ENCODE data around the gene DCAF11.

DCAF11 gene

DNA sequence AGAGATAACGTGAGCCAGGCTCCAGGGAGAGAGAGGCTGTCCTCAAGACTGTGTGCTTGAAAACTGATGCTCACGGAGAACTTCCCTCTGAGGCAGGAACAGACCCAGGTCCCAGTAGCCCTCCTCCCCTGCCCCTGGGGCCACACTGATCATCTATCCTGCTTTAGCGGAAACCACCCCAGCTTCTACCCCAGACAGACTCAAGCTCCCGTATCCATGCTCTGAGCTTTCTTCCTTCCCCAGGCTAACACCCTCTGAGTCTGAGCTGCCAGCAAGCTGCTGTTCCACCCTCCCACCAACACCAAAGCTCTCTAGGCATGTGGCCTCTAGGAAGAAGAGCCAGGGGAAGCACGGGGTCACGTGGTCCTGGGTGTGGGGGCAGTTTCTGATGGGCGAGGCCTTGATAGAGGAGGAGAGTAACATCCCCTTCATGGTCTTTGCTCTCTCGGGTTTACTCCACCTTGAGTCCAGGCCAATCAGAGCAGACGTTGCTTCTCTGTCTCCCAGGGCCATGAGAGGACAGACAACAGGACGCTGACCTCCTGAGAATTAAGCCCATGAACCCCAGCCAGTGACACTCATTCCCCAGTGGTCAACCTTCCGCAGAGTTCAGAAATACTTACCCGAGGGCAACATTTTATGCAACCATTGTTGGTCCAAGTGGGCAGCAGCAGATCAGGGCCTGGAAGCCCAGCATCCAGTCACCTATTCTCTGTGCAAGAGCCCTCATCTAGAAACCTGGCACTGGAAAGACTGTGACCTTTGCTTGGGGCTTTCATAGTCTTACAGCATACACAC lies 19.1 kb upstream of the DCAF11 start:
- peaks cover 0 to 26% (median 26%) of the 10 kb centered on the region in 3 donors for H3K36me3 ChIP-seq
- TF ChIP-seq, protein P1, sequence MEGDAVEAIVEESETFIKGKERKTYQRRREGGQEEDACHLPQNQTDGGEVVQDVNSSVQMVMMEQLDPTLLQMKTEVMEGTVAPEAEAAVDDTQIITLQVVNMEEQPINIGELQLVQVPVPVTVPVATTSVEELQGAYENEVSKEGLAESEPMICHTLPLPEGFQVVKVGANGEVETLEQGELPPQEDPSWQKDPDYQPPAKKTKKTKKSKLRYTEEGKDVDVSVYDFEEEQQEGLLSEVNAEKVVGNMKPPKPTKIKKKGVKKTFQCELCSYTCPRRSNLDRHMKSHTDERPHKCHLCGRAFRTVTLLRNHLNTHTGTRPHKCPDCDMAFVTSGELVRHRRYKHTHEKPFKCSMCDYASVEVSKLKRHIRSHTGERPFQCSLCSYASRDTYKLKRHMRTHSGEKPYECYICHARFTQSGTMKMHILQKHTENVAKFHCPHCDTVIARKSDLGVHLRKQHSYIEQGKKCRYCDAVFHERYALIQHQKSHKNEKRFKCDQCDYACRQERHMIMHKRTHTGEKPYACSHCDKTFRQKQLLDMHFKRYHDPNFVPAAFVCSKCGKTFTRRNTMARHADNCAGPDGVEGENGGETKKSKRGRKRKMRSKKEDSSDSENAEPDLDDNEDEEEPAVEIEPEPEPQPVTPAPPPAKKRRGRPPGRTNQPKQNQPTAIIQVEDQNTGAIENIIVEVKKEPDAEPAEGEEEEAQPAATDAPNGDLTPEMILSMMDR (IDR thresholded peaks at IDR 0.05) = no peak
- peak; percentile 71 to 80 for DNase-seq
- intact Hi-C loops (cut with DNase I; ENCODE audit: low total_unique reads) = no loop called here
- H3K4me3 ChIP-seq = peak overlapping the region; percentile 91 to 94
- no peaks in the 10 kb centered on the region for H3K27me3 ChIP-seq
- H3K27ac ChIP-seq = peak overlapping the region; percentile 97 to 99
- peaks cover 0 to 23% (median 19%) of the 10 kb centered on the region in 4 donors for H3K4me1 ChIP-seq
- H3K9me3 ChIP-seq = no peaks in the 10 kb centered on the region

DNA sequence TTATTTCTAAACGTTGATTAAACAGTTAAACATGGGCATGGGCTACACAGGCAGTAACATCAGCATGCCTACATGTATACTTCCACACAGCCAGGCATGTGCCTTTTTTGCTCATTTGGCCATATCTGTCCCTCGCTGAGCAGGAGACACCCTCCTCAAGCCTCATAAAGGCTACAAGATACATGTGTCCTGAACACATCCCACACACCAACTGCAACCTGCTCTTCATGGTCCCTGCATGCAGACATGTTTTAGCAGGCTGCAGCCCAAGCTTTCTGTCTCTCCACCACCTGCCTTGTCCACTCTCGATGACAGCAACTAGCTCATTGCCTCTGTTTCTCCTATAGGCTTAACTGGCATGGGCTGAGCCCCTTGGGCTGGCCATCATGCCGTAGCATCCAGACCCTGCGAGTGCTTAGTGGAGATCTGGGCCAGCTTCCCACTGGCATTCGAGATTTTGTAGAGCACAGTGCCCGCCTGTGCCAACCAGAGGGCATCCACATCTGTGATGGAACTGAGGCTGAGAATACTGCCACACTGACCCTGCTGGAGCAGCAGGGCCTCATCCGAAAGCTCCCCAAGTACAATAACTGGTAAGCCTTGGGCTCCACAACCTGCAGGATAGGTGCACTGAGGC lies 17.9 kb upstream of the DCAF11 start:
- no peak for DNase-seq
- intact Hi-C loops (cut with DNase I; ENCODE audit: low total_unique reads) = no loop called here
- Histone ChIP-seq H3K27ac (no peak overlapping the region), H3K4me3 (no peak overlapping the region), H3K9me3 (no peaks in the 10 kb centered on the region), H3K36me3 (peaks cover 0 to 33% (median 32%) of the 10 kb centered on the region in 3 donors), H3K27me3 (no peaks in the 10 kb centered on the region), H3K4me1 (peaks cover 0 to 23% (median 19%) of the 10 kb centered on the region in 4 donors)
- TF ChIP-seq, protein P1 (IDR thresholded peaks at IDR 0.05) = no peak

DNA sequence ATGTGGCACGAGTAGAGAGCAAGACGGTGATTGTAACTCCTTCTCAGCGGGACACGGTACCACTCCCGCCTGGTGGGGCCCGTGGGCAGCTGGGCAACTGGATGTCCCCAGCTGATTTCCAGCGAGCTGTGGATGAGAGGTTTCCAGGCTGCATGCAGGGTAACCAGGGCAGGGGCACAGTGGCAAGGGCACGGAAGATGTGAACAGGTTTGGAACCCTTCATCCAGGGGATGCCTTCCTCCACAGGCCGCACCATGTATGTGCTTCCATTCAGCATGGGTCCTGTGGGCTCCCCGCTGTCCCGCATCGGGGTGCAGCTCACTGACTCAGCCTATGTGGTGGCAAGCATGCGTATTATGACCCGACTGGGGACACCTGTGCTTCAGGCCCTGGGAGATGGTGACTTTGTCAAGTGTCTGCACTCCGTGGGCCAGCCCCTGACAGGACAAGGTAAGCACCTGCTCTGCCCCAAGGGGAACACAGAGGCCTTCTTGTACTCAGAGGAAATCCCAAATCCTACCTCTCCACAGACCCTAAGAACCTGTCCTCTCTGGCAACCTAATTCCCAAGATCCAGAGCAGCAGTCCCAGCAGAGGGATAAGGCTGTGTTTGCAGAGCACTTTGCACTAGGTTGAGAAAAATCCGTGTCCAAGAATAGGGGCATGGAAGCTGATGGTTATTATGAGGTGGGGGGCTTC lies 16.2 kb upstream of the DCAF11 start:
- no peak overlapping the region for H3K27ac ChIP-seq
- H3K27me3 ChIP-seq = no peaks in the 10 kb centered on the region
- no peak overlapping the region for H3K4me3 ChIP-seq
- peaks cover 0 to 18% (median 15%) of the 10 kb centered on the region in 4 donors for H3K4me1 ChIP-seq
- DNase-seq = no peak
- intact Hi-C loops (cut with DNase I; ENCODE audit: low total_unique reads) = no loop called here
- TF ChIP-seq, protein P1 (IDR thresholded peaks at IDR 0.05) = no peak
- H3K9me3 ChIP-seq = no peaks in the 10 kb centered on the region
- H3K36me3 ChIP-seq = peaks cover 0 to 41% (median 39%) of the 10 kb centered on the region in 3 donors

DNA sequence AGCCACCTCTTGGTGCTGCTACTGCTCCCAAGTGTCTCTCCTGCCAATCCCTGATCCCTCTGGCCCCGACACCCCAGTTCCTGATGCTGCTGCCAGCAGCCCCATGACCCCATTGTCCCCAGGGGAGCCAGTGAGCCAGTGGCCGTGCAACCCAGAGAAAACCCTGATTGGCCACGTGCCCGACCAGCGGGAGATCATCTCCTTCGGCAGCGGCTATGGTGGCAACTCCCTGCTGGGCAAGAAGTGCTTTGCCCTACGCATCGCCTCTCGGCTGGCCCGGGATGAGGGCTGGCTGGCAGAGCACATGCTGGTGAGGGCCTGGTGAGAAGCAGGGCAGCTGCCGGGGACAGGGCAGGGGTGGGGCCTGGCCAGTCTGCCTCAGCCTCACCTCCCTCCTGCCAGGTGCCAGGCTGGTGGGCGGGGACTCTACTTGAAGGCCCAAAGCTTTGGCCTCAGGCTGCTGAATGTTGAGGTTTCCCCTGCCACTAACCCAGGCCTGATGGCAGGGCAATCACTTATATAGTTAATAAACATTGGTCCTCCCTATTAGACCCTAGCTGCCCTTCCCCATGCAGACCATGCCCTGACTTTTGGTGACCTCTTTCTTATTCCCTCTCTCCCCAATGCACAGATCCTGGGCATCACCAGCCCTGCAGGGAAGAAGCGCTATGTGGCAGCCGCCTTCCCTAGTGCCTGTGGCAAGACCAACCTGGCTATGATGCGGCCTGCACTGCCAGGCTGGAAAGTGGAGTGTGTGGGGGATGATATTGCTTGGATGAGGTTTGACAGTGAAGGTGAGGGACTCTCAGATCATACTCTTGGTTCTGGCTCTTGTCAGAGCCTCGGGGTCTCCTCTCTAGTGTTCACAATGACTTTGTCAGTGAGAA lies 15.4 kb upstream of the DCAF11 start:
- no peaks in the 10 kb centered on the region for H3K27me3 ChIP-seq
- H3K4me3 ChIP-seq = no peak overlapping the region
- TF ChIP-seq, protein P1 (IDR thresholded peaks at IDR 0.05) = no peak
- H3K4me1 ChIP-seq = peaks cover 0 to 12% (median 10%) of the 10 kb centered on the region in 4 donors
- no peaks in the 10 kb centered on the region for H3K9me3 ChIP-seq
- DNase-seq = no peak
- intact Hi-C loops (cut with DNase I; ENCODE audit: low total_unique reads) = no loop called here
- H3K36me3 ChIP-seq = peaks cover 0 to 47% (median 46%) of the 10 kb centered on the region in 3 donors
- H3K27ac ChIP-seq = no peak overlapping the region
